GM12874 (cell line): ENCODE data around the gene C11orf68.

Source experiments
- TF ChIP-seq, protein P1 (sequence below): IDR thresholded peaks from 2 replicates; pipeline ENCODE4 v1.5.1; 2011; ENCODE audit warnings: low read depth, mild to moderate bottlenecking, control low read depth, low read length, moderate library complexity; ENCODE audit not compliant: insufficient read depth

C11orf68 gene

GRCh38 chr11:65917434-65918210 is 1.2 kb downstream of the C11orf68 start:
- TF ChIP-seq, protein P1, sequence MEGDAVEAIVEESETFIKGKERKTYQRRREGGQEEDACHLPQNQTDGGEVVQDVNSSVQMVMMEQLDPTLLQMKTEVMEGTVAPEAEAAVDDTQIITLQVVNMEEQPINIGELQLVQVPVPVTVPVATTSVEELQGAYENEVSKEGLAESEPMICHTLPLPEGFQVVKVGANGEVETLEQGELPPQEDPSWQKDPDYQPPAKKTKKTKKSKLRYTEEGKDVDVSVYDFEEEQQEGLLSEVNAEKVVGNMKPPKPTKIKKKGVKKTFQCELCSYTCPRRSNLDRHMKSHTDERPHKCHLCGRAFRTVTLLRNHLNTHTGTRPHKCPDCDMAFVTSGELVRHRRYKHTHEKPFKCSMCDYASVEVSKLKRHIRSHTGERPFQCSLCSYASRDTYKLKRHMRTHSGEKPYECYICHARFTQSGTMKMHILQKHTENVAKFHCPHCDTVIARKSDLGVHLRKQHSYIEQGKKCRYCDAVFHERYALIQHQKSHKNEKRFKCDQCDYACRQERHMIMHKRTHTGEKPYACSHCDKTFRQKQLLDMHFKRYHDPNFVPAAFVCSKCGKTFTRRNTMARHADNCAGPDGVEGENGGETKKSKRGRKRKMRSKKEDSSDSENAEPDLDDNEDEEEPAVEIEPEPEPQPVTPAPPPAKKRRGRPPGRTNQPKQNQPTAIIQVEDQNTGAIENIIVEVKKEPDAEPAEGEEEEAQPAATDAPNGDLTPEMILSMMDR: no peak

- TF ChIP-seq, protein P1: no peak
Measured at GRCh38 chr11:65917077-65917433, 1.8 kb downstream of the C11orf68 start.

DNA sequence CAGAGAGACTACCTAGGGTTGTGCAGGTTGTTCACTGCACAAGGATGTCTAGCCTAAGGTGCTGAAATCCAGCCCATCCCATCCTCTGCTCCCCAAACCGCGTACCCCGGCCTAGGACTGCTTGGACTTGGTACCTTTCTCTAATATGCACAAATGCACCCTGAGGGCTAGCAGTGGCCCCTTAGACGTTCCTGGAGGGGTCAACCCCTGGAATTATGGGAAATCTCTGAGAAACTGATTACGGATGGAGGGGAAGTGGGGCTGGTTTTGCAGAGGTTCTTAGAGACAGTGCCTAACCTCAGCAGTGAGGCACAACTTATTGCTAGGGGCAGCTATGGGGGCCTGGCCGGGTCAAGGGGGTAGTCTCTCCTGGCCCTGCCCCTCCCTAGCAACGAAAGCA is 2.5 kb downstream of the C11orf68 start:
- TF ChIP-seq, protein P1: no peak

DNA sequence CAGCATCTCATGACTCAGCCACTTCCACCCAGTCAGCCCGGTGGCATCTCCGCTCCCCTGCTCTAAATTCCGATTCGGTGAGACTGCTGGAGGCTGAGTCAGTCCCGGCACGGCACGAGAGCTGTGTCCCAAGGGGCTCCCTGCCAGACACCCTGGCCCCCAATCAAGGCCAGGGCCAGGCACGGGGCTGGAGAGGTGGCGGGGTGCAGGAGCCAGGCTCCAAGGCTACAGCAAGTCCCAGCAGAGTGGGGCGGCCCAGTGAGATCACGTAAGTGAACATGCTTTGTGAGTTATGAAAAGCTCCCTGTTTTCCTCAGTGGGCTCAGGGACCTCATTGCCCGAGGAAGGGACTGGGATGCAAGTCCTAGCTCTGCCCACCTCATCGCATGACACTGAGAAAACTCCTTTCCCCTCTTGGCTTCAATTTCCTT is 3.0 kb downstream of the C11orf68 start:
- TF ChIP-seq, protein P1: no peak

GRCh38 chr11:65915101-65915820 is 3.6 kb downstream of the C11orf68 start:
- TF ChIP-seq, protein P1: no peak

DNA sequence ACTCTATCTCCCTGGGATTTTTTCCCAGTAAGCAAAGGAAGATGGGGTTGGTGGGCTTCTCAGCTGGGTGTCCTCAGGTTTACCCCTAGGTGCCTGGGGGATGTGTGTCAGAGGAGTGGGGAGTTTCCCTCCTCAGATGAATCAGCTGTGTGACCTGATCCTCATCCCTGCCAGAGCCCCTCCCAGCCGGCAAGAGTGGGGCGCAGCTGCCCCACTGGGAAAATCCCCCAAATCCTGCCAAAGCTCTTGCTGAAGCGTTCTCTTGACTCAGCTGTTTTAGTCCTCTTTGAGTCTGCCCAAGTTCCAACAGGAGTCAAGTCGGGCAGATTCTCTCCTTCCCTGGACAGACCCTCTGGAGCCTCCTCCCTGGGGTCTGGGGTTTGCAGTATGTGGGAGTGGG is 6.0 kb downstream of the C11orf68 start:
- TF ChIP-seq, protein P1: no peak

GRCh38 chr11:65911682-65912568 is 6.9 kb downstream of the C11orf68 start:
- TF ChIP-seq, protein P1: no peak
